ENCODE data around the gene SDK2.
A peak's percentile ranks its signal among the peaks of the same experiment; 100 is the strongest.

SDK2 gene

DNA sequence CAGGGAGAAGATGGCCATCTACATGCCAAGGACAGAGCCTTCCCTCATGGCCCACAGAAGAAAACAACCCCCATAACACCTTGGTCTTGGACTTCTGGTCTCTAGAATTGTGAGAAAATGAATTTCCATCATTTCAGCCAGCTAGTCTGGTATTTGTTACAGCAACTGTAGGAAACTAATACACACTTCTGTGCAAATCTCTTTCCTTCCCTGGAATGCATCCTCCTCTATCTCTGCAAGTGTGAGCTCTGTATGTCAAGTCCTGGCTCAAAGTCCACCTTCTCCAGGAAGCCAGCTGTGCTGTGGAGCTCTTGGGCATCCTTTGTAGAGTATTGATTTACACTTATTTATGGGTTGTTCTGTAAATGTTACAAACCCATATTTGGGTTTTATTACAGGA is 89.7 kb downstream of the SDK2 start:
- no peak for ATAC-seq (replicated peaks)
- Mint-ChIP-seq H3K36me3 (ENCODE audit: insufficient read depth) (no peaks in the 10 kb centered on the region), H3K4me3 (no peak overlapping the region), H3K9me3 (no peaks in the 10 kb centered on the region), H3K4me1 (ENCODE audit: low read depth in 2 of 2) (peaks cover 3 to 6% of the 10 kb centered on the region in 2 donors), H3K27ac (no peak overlapping the region), H3K27me3 (peaks cover 18 to 42% of the 10 kb centered on the region in 2 donors)
- no peak for DNase-seq

DNA sequence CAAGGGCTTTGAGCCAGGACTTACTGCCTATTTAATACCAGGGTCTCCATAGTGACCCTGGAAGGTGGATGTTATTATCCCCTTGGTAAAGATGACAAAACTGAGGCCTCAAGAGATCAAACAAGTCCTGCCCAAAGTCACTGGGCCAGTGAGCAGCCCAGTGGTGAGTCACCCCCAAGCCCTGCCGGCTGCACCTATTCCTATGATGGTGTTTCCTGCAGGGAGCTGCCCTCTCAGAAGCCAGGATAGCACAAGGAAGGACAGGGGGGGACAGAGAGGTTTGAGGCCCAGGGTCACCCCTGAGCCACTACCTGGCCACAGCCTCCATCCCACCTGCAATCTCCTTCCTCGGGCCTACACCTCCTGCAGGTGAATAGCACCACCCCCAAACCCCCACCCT is 90.9 kb downstream of the SDK2 start:
- ATAC-seq (replicated peaks) = no peak
- DNase-seq = no peak
- H3K4me1 Mint-ChIP-seq (ENCODE audit: low read depth in 2 of 2) = peaks cover 5 to 6% of the 10 kb centered on the region in 2 donors
- no peak overlapping the region for H3K27ac Mint-ChIP-seq
- H3K4me3 Mint-ChIP-seq = no peak overlapping the region
- H3K9me3 Mint-ChIP-seq = no peaks in the 10 kb centered on the region
- peaks cover 24 to 54% of the 10 kb centered on the region in 2 donors for H3K27me3 Mint-ChIP-seq
- H3K36me3 Mint-ChIP-seq (ENCODE audit: insufficient read depth) = no peaks in the 10 kb centered on the region

DNA sequence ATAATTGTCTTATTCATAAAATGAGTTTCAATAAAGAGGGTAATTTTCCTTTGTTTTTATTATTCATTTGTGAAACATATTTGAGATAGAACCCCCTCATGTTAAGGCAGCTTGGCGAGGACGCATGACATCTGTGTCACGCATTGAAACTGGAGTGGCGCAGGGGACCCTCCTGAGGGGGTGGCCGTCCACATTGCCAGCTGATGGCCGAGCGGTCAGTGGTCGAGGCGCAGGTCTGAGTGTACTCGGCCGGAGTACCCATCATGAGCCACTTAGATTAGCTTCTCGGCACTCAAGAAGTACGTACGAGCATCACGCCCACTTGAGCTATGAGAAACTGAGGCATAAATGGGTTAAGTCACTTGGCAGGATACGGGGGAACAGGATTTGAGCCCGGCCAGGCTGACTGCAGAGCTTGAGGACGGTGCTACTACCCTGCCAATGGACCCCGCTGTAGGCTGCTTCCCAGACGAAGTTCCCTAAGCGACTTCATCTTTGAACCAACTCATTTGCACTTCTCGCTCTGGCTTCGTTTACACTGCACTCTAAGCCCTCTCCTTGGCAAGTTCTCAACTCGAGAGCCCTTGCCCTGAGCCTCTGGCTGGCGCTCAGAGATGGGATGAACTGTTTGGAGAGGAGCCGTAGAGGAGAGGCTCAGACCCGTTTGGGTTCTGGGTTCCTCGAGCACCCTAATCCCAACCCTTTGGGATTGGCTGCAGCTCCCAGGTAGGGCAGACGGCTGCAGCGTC is 91.8 kb downstream of the SDK2 start:
- H3K9me3 Mint-ChIP-seq = no peaks in the 10 kb centered on the region
- no peak overlapping the region for H3K4me3 Mint-ChIP-seq
- peak overlapping the region in 1 of 2 donors; percentile 79 for H3K27ac Mint-ChIP-seq
- peaks cover 24 to 63% of the 10 kb centered on the region in 2 donors for H3K27me3 Mint-ChIP-seq
- DNase-seq (no peak), ATAC-seq (replicated peaks) (no peak)
- no peaks in the 10 kb centered on the region for H3K36me3 Mint-ChIP-seq (ENCODE audit: insufficient read depth)
- H3K4me1 Mint-ChIP-seq (ENCODE audit: low read depth in 2 of 2) = peaks cover 5 to 6% of the 10 kb centered on the region in 2 donors

- Mint-ChIP-seq H3K36me3 (ENCODE audit: insufficient read depth) (no peaks in the 10 kb centered on the region), H3K4me1 (ENCODE audit: low read depth in 2 of 2) (peaks cover 6% of the 10 kb centered on the region in 2 donors), H3K27ac (peak overlapping the region in 1 of 2 donors; percentile 79), H3K4me3 (peak overlapping the region; percentile 1 to 55), H3K9me3 (no peaks in the 10 kb centered on the region), H3K27me3 (peaks cover 24 to 65% of the 10 kb centered on the region in 2 donors)
- DNase-seq (no peak), ATAC-seq (replicated peaks) (no peak)
Observed at GRCh38 chr17:73551759-73552158, 92.5 kb downstream of the SDK2 start.

DNA sequence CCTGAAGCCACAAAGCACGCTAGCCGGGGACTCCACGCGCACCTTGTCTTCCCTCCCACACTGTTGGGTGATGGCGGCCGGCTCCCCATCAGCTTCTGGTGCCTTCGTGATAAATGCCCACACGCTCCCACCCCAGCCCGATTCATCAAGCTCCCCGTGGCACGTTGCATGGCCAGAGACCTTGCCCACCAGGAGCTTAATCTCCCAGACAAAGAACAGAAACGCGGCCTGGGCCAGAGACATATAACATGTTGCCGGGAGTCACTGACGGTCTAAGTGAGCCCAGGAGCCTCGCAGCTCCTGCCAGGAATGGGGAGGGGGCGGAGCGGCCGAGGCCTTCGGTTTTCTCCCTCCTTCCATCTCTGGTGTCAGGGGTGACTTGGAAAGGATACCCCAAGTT is 93.1 kb downstream of the SDK2 start:
- DNase-seq = no peak
- H3K27me3 Mint-ChIP-seq = peaks cover 24 to 62% of the 10 kb centered on the region in 2 donors
- no peaks in the 10 kb centered on the region for H3K9me3 Mint-ChIP-seq
- no peak overlapping the region for H3K27ac Mint-ChIP-seq
- H3K4me1 Mint-ChIP-seq (ENCODE audit: low read depth in 2 of 2) = peaks cover 6 to 8% of the 10 kb centered on the region in 2 donors
- no peak for ATAC-seq (replicated peaks)
- H3K4me3 Mint-ChIP-seq = no peak overlapping the region
- H3K36me3 Mint-ChIP-seq (ENCODE audit: insufficient read depth) = no peaks in the 10 kb centered on the region

DNA sequence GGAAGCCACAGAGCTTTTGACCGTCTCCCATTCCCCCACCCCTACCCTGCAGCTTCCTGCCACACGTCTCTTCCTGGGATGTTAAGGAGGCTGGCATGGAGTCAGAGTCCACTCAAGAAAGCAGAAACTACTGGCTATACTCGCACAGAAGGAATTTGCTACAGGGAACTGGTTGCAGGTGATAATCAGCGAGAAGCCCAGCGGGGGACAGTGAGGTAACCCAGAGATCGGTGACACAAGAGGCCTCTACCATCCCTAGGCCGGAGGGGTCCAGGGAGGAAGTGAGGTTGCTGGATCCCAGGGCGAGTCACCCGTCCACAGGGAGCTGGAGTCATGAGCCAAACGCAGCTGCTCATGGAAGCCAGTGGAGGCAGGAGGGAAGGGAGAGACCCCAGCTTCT is 93.7 kb downstream of the SDK2 start:
- H3K27me3 Mint-ChIP-seq = peaks cover 24 to 57% of the 10 kb centered on the region in 2 donors
- ATAC-seq (replicated peaks) (no peak), DNase-seq (no peak)
- no peaks in the 10 kb centered on the region for H3K36me3 Mint-ChIP-seq (ENCODE audit: insufficient read depth)
- H3K4me1 Mint-ChIP-seq (ENCODE audit: low read depth in 2 of 2) = peaks cover 6 to 8% of the 10 kb centered on the region in 2 donors
- no peak overlapping the region for H3K4me3 Mint-ChIP-seq
- no peak overlapping the region for H3K27ac Mint-ChIP-seq
- H3K9me3 Mint-ChIP-seq = no peaks in the 10 kb centered on the region

DNA sequence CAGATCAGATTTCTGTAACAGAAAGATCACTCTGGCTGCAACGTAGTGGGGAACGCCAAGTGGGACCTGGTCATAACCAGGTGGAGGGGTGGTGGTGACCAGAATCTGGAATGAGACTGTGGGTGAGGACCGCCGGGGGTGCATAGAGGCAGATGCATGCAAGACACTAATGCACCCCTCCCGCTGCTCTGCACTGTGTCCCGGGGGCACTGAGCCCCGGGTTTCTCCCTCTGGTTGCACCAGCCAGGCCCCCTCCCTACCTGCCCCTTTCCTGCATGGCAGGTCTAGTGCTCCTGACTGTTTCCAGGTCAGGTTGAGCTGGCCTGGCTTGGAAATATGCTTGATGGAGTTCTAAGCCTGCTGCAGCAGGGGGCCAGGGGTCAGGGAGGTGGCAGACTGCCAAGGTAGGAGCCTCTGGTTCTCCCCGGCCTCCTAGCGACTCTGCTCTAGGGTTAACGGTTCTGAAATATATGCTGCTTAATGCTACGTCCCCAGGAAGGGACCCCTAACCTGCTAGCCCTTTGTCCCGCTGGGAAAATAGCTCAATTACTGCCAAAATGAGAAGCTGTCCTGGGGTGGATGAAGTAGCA is 94.3 kb downstream of the SDK2 start:
- DNase-seq (no peak), ATAC-seq (replicated peaks) (no peak)
- Mint-ChIP-seq H3K36me3 (ENCODE audit: insufficient read depth) (no peaks in the 10 kb centered on the region), H3K4me3 (no peak overlapping the region), H3K27me3 (peaks cover 24 to 50% of the 10 kb centered on the region in 2 donors), H3K27ac (no peak overlapping the region), H3K9me3 (no peaks in the 10 kb centered on the region), H3K4me1 (ENCODE audit: low read depth in 2 of 2) (peaks cover 6 to 8% of the 10 kb centered on the region in 2 donors)

- Mint-ChIP-seq H3K4me1 (ENCODE audit: low read depth in 2 of 2) (peaks cover 6 to 8% of the 10 kb centered on the region in 2 donors), H3K36me3 (ENCODE audit: insufficient read depth) (no peaks in the 10 kb centered on the region), H3K27ac (no peak overlapping the region), H3K9me3 (no peaks in the 10 kb centered on the region), H3K27me3 (peaks cover 24 to 56% of the 10 kb centered on the region in 2 donors), H3K4me3 (no peak overlapping the region)
- ATAC-seq (replicated peaks) (no peak), DNase-seq (no peak)
Observed at GRCh38 chr17:73548620-73549311, 95.5 kb downstream of the SDK2 start.

DNA sequence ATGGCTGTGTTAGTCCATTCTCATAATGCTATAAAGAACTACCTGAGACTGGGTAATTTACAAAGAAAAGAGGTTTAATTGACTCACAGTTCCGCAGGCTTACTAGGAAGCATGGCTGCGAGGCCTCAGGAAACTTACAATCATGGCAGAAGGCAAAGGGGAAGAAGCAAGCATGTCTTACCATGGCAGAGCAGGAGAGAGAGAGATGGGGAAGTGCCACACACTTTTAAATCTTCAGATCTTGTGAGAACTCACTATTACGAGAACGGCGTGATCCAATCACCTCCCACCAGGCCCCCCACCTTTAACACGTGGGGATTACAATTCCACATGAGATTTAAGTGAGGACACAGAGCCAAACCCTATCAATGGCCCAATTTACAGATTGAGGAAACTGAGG is 96.5 kb downstream of the SDK2 start:
- peaks cover 24 to 62% of the 10 kb centered on the region in 2 donors for H3K27me3 Mint-ChIP-seq
- peak overlapping the region in 1 of 2 donors; percentile 41 for H3K27ac Mint-ChIP-seq
- ATAC-seq (replicated peaks) (no peak), DNase-seq (no peak)
- no peak overlapping the region for H3K4me3 Mint-ChIP-seq
- no peaks in the 10 kb centered on the region for H3K9me3 Mint-ChIP-seq
- peaks cover 6 to 8% of the 10 kb centered on the region in 2 donors for H3K4me1 Mint-ChIP-seq (ENCODE audit: low read depth in 2 of 2)
- H3K36me3 Mint-ChIP-seq (ENCODE audit: insufficient read depth) = no peaks in the 10 kb centered on the region

GRCh38 chr17:73546770-73547536 is 97.3 kb downstream of the SDK2 start:
- Mint-ChIP-seq H3K27me3 (peaks cover 24 to 68% of the 10 kb centered on the region in 2 donors), H3K27ac (peak overlapping the region in 1 of 2 donors; percentile 41), H3K4me3 (no peak overlapping the region), H3K9me3 (no peaks in the 10 kb centered on the region), H3K36me3 (ENCODE audit: insufficient read depth) (no peaks in the 10 kb centered on the region), H3K4me1 (ENCODE audit: low read depth in 2 of 2) (peaks cover 5 to 8% of the 10 kb centered on the region in 2 donors)
- ATAC-seq (replicated peaks) (peak; percentile 26), DNase-seq (peak in 1 of 3 experiments; percentile 6)

- Mint-ChIP-seq H3K4me1 (ENCODE audit: low read depth in 2 of 2) (peaks cover 0 to 6% of the 10 kb centered on the region in 2 donors), H3K27ac (no peak overlapping the region), H3K27me3 (peaks cover 16 to 60% of the 10 kb centered on the region in 2 donors), H3K9me3 (no peaks in the 10 kb centered on the region), H3K36me3 (ENCODE audit: insufficient read depth) (no peaks in the 10 kb centered on the region), H3K4me3 (no peak overlapping the region)
- no peak for ATAC-seq (replicated peaks)
- no peak for DNase-seq
Observed at GRCh38 chr17:73546114-73546513, 98.1 kb downstream of the SDK2 start.

DNA sequence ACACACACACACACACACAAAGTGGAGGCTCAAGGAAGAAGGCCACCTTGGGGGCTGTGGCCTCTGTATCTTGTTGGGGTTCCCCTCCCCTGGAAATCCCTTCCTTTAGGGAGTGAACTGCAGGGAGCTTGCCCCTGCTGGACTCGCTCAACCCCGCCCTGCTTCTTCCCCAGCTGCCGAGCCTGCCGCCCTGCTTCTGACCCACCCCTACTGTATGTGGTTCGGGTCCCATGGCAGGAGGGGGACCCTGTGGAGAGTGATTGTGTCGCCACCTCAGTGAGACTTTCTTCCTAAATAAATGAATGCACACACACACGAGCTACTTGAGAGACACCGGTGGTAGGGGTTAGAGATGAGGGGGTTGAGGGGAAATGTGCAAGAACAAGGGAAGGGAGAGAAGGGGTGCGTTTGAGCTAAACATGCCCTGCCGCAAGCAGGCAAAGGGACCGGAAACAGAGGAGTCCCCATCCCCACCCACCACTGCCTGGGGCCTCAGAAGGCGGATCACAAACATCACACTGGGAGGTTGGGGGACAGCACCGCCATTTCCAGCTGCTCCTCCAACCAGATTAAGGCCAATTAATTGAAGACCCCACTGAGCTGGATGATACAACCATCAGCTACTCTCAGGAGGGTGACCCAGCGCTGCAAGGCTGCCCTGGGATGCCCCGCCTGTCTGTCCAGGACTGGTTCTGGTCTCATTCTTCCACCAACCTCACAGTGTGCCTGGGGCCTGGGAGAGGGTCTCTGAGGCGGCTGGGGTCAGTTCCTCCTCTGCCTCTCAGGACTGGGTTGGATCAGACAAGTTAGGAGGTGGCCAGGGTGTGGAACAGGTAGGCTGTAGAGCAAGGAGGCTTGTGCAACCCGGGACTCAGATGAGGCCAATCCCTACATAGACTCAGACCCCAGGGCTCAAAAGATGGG is 98.9 kb downstream of the SDK2 start:
- no peak for ATAC-seq (replicated peaks)
- Mint-ChIP-seq H3K9me3 (no peaks in the 10 kb centered on the region), H3K27me3 (peaks cover 9 to 52% of the 10 kb centered on the region in 2 donors), H3K4me1 (ENCODE audit: low read depth in 2 of 2) (peaks cover 0 to 6% of the 10 kb centered on the region in 2 donors), H3K36me3 (ENCODE audit: insufficient read depth) (no peaks in the 10 kb centered on the region), H3K27ac (no peak overlapping the region), H3K4me3 (no peak overlapping the region)
- DNase-seq = no peak
